HG03045 (cell line): Measurements from ENCODE around the gene PLAAT2.
"Not testable (repeated sequence)": the region's sequence is repeated elsewhere in the genome, so short reads cannot be mapped to it uniquely, and the experiment has no call there.

ENCODE experiments used
- ATAC-seq: cut with Tn5 transposase; IDR thresholded peaks from one replicate; pipeline ENCODE4 v1.9.1; 2021; ENCODE audit warnings: mild to moderate bottlenecking, moderate library complexity; ENCODE audit not compliant: unreplicated experiment

Gene PLAAT2

DNA sequence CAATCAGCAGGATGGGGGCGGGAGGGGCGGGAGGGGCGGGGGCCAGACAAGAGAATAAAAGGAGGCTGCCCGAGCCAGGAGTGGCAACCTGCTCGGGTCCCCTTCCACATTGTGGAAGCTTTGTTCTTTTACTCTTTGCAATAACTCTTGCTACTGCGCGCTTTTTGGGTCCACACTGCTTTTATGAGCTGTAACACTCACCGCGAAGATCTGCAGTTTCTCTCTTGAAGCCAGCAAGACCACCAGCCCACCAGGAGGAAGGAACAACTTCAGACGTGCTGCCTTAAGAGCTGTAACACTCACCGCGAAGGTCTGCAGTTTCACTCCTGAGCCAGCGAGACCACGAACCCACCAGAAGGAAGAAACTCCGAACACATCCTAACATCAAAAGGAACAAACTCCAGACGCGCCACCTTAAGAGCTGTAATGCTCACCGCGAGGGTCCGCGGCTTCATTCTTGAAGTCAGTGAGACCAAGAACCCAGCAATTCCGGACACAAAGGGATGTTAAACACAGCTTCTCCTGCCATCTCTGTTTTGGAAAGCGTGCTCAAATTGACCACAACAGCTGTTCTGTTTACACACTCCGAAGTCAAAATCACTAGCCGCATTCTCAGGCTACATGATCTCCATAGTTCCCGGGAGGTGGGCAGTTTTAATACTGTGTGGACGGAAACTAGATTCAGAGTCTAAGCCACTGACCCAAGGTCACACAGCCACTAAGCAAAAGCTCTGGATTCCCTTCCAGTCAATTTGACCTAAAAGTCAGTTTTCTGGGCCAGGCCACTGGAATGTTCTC lies 11.9 kb downstream of the PLAAT2 start:
- ATAC-seq: no peak

DNA sequence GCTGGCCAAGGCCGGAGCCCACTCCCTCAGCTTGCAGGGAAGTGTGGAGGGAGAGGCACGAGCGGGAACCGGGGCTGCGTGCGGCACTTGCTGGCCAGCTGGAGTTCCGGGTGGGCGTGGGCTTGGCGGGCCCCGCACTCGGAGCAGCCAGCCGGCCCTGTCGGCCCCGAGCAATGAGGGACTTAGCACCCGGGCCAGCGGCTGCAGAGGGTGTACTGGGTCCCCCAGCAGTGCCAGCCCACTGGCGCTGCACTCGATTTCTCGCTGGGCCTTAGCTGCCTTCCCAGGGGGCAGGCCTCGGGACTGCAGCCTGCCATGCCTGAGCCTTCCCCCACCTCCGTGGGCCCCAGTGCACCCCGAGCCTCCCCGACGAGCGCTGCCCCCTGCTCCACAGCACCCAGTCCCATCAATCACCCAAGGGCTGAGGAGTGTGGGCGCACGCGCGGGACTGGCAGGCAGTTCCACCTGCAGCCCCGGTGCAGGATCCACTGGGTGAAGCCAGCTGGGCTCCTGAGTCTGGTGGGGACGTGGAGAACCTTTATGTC lies 13.0 kb downstream of the PLAAT2 start:
- ATAC-seq: not testable (repeated sequence)

DNA sequence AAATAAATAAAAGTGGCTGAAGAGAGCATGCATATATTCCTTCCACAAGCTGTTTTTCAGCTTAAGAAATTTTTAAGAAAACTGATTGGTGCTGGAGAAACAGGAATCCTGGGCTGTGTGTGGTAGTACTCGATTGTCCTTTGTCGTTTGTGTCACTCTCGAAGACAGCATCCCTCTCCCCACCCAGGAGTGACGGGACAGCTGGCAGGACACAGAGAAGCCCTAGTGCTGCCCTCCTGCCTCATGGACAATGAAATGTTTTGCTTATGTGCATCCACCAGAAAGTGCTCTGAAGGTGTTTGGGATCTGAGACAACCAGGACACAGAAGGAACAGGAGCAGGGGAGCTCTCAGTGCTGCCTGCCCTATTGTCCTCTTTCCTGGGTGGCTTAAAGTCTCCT lies 13.8 kb downstream of the PLAAT2 start:
- no peak for ATAC-seq

DNA sequence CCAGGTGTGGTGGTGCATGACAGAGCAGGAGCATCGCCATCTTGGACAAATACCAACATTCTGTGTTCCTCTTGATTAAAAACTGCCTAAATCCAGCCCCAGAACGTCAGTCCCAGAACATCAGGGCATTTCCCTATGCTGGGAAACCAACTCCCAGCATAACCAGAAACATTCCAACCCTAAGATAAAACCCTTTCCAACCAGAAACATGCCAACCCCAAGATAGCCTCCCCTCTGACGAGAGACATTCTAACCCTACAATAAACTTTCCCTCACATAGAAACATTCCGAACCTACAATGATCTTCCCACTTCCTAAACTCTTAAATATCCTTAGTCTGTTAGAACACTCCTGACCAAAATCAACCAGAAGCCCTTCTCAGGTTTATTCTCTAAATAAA lies 15.0 kb downstream of the PLAAT2 start:
- no peak for ATAC-seq

DNA sequence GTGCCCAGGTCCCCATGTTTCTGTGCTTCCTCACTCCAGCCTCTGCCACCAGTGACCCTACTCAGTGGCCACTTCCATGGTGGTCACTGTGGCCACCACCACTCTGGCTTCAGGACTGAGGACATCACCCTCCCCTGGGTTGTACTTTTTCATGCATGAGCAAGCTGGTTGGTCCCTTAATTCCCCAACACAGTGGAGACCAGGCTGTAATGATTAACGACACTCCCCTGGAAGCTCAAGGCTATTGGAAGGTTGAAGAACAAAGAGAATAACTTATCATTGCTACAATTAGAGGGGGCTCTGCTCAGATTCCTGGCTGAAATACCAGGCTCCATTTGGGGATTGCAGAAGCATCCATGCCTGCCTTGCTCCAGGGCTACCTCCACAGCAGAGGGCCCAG lies 16.1 kb downstream of the PLAAT2 start:
- no peak for ATAC-seq

DNA sequence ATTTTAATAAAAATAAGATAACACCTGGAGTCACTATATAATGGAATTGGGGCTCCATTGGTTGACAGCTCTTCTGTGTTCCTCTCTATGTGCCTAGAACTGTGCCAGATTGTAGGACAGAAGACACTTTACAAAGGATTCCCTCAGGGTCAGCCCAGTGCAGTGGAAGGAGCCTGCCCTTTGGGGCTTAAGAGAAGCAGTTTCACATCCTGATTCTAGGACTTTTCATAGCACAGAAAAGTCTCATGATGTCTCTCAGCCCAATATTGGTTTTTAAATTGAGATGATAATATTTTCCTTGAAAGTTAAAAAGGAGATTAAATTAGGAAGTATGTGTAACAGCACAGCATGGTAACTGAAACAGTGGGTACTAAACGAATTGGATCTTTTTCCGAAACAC lies 19.5 kb downstream of the PLAAT2 start:
- no peak for ATAC-seq

DNA sequence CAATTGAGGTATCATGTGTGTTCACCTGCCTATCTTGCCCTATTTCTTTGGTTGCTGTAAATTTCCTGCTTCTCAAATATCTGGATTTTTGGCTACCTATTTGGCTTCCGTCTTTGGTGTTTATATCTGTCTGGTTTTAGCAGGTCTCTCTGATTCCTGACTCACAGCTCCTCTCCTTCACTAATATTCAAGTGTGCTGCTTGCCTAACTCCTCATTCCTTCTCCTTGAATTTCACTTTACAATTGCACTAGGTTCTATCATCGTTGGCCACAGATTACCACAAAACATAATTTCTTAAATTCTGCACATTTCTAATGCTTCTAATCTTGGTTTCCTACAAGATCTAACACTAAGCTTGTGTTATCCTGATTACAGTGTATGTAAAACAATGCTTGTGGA lies 20.7 kb downstream of the PLAAT2 start:
- not testable (repeated sequence) for ATAC-seq

DNA sequence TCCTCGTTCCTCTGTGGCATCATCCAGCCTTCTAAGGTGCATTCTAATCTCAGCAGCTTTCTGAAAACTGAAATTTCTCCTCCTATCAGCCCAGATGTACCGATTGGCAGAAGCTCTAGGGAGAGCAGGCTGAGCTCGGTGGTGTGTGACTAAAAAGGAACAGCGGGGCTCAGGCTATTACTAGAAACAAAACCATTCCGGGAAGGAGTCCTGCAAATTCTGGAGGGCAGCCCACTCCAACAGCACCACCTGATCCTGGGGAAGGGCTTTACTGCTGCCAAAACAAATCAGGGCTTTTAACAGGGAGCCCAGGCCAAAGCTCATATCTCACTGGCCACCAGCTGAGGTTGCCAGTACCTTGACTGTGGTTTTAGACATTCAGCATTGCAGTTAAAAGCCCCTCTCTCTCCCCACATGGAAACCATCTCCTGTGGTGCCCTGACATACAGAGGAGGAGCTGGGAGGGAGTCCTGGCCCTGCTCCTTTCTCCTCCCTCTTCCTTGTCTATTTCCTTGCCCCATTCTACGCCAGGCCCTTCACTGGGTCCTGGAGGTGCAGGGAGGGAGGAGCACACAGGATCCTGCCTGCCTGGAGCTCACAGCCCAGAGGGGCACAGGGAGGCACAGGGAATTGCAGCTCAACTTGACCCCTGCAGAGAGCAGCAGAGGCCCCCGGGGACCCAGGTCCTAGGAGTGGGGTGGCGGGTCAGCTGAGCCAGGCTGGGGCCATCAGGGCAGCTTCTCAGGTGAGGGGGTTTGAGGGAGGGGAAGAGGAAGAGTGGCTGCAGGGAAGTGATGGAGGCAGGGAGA lies 25.7 kb downstream of the PLAAT2 start:
- ATAC-seq: no peak

DNA sequence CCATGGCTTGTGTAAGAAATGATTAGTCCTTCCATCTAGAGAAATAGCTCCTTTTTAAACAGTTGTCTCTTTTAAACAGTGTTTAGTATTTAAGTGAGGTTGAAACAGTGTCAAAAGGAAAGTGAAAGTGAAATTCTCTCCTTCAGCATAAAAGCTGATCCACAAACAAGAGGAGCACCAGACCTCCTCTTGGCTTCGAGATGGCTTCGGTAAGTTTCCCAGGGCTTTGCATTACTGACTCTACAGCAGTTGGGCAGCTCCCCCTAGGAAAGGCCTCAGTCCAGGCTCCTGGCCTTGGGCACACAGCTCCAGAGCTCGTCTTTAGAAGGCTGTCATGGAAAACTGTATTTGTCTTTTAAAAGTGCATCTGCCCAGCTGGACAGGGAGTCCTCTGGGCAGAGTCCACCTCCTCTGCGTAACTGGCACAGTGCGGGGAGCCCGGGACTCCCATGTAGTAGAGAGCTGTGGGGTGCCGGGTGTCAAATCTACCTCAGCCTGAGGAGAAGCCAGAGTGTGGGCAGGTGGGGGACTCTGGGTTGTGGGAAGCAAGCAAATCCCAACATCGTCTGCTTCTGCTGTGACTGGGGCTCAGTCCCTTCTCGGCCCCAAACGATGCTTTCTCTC lies 26.4 kb downstream of the PLAAT2 start, which contains the start of gene PLAAT4:
Gene PLAAT4, plus strand, starts transcription at position 140 of the 624 bp plus-strand sequence. Its CDS starts 61 bp downstream, at position 201.
- no peak for ATAC-seq

DNA sequence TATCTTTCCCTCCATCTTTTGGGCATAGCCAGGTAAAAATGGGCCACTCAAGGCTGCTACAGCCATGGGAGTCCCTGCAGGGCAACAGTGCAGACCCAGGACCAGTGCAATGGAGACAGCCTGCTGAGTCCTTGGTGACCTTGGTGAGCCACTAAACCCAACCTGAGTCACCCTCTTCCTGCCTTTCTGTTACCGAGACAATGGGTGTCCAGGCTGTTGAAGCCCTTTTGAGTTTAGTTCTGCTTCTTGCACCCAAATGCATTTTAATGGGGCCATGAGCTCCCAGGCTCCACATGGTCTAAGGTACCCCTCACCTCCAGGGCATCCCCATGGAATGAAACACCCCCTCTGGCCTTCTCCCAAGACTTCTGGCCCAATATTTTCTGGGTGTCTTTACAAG lies 27.4 kb downstream of the PLAAT2 start:
- no peak for ATAC-seq

DNA sequence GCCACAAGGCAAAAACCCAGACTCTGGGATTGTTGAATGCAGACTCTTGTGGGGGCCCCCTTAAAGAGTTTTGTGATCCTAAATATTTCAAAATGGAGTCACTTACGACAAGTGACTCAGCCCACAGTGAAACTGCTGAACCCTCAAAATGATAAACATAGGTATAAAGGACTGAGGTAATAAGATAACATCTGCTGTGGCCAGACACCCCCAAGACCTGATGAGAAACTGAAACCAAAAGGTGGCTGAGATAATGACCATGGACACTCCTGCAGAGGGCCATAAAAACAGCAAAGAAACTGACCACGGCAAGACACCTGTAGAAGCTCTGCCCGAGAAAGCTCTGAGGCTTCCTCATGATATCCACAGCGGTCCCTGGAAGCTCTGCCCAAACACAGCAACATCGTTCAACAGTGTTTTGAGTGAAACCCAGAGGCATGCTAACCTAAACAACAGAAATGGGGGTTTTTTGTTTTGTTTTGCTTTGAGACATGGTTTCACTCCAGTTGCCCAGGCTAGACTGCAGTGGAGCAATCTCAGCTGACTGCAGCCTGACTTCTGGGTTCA lies 28.2 kb downstream of the PLAAT2 start:
- ATAC-seq: peak; percentile 52

DNA sequence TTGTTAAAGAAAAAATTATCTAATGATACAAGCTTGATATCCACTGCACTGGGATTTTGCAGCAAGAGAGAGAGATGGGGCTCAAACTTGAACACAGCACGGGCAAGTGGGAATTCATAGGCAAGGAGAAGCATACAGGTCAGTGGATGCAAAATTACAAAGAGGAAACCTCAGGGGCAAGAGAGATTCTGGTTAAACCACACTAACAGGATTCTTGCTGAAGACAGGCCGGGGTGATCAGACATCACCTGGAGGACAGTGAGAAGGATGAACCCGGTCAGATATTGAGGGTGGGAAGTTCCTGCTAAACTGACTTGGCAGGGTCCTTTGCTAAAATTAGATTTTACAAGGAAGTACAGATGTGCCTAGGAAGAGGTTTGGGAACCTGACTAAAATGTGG lies 29.1 kb downstream of the PLAAT2 start:
- no peak for ATAC-seq

DNA sequence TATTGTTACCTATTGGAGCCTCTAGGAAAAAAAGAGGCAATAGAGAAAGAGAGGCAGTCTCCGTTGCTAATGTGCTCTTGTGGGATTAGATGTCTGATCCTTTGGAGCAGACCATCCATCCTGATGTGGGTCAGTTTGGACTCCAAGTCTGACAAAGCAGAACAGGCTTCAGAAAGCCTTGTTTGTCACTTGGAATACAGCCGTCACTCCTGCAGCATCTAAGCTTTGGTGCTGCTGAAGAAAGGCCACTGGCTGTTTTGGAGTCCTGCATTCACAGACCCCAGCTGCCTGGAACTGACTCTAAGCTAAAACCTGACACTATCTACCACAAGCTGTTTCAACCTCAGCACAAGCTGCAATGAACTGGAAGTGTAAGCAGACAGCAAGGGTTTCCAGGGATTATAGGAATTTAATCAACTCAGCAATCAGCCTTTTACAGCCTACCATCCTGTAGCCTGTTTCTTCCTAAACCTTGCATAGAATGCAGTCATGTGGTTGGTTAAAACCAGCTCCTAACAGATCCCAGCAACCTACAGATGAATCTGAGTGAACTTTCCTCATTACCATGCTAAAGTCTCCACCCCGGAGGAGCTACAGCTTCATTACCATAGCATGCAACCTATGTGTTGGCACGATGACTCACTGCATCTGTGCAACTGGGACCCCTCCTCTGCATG lies 30.2 kb downstream of the PLAAT2 start:
- ATAC-seq: no peak

DNA sequence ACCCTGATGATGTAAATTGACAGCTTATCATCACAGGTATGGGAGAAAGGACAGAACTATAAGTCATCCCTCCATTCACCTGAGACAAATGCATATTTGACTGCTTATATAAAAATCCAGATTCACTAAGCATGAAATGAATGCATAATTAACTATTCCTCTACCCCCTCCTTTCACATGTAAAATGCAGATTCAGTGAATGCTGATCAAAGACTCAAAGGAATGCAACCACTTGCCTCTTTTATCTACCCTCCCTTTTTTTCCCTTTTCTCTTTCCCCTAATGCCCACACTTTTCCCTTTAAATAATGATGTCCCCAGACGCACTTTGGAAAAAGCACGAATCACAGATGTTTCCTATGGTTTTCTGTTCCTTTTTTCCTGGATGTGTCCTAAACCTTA lies 31.1 kb downstream of the PLAAT2 start:
- ATAC-seq: no peak

DNA sequence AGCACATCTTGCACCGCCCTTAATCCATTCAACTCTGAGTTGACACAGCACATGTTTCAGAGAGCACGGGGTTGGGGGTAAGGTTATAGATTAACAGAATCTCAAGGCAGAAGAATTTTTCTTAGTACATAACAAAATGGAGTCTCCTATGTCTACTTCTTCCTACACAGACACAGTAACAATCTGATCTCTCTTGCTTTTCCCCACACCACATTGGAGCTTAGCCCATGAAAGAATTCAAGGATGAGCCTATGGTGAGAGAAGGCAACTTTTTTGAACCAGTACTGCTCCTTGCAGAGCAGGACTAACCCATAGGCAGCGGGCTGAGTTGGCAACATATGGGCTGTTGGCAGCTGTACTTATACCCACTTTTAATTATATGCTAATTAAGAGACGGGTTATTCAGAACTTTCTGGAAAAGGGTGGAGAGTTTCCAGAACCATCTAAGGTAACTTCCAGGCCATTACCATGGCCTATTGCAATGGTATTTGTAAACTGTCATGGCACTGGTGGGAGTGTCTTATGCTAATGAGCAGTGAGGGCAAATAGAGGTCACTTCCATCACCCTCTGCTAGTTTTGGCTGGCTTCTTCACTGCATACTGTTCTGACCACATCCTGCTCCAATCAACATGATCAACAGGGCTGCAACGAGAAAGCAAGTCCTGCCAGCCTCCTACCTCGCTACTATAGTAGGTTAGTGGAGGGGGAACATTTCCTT lies 31.9 kb downstream of the PLAAT2 start:
- not testable (repeated sequence) for ATAC-seq

DNA sequence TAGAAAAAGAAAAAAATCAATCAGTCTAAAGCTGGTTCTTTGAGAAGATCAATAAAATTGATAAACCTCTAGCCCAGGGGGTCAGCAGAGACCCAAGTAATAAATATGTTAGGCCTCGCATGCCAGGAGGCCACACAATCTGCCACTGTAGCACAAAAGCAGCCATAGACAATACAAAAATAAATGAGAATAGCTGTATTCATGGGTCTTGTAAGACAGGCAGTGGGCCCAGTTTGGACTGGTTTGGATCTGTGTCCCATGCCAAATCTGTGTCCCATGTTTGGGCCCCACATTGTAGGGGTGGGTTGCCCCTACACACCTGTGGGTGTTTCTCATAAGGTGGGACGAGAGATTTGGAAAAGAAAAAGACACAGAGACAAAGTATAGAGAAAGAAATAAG lies 33.2 kb downstream of the PLAAT2 start:
- no peak for ATAC-seq

DNA sequence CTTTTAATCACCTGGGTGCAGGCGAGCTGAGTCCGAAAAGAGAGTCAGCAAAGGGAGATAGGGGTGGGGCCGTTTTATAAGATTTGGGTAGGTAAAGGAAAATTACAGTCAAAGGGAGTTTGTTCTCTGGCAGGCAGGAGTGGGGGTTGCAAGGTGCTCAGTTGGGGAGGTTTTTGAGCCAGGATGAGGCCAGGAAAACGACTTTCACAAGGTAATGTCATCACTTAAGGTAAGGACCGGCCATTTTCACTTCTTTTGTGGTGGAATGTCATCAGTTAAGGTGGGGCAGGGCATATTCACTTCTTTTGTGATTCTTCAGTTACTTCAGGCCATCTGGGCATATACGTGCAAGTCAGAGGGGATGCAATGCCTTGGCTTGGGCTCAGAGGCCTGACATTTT lies 33.8 kb downstream of the PLAAT2 start:
- not testable (repeated sequence) for ATAC-seq

DNA sequence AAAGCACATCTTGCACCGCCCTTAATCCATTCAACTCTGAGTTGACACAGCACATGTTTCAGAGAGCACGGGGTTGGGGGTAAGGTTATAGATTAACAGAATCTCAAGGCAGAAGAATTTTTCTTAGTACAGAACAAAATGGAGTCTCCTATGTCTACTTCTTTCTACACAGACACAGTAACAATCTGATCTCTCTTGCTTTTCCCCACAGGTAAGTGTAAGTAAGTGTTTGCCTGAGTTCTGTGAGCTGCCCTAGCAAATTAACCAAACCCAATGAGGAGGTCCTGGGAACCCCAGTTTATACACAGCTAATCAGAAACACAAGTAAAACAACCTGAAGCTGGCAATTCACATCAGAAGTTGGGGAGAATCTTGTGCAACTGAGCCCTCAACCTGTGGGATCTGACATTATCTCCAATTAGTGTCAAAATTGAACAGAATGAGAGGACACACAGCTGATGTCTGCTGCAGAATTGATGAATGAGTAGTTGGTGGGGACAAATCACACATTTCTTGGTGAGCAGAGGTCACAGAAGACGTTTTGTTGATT lies 34.4 kb downstream of the PLAAT2 start:
- ATAC-seq: not testable (repeated sequence)

DNA sequence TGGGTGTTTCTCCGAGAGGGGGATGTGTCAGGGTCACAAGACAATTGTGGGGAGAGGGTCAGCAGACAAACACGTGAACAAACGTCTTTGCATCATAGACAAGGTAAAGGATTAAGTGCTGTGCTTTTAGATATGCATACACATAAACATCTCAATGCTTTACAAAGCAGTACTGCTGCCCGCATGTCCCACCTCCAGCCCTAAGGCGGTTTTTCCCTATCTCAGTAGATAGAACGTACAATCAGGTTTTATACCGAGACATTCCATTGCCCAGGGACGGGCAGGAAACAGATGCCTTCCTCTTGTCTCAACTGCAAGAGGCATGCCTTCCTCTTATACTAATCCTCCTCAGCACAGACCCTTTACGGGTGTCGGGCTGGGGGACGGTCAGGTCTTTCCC lies 35.0 kb downstream of the PLAAT2 start:
- not testable (repeated sequence) for ATAC-seq
